Transverse colon (tissue), 4 donors: ENCODE data around the gene UTP20. TPM values are rescaled to one million over a fixed set of nuclear protein-coding genes. Genes with fewer than 3 reads are reported as not detected.

ENCODE experiments used
- DNase-seq: peaks from one replicate; pipeline ENCODE4 v3.0.0-alpha.2; 2019
- H3K27ac ChIP-seq, 4 donors: fragments of 200-600 bp; sonication (generic); 2 replicates each; pipeline ENCODE4 v1.5.1; 2016 to 2018; ENCODE audit warnings: inconsistent platforms in 4 of 4
- H3K27me3 ChIP-seq: fragments of 200-600 bp; sonication (generic); 2 replicates; pipeline ENCODE4 v1.5.1; 2017; ENCODE audit warnings: inconsistent platforms
- H3K36me3 ChIP-seq, 4 donors: fragments of 200-600 bp; sonication (generic); 2 replicates each; pipeline ENCODE4 v1.5.1; 2017 to 2019; ENCODE audit warnings: inconsistent platforms in 4 of 4
- H3K4me1 ChIP-seq, 4 donors: fragments of 200-600 bp; sonication (generic); 2 replicates each; pipeline ENCODE4 v1.5.1; 2017 to 2020; ENCODE audit warnings: inconsistent platforms in 4 of 4
- H3K4me3 ChIP-seq, 4 donors: fragments of 200-600 bp; sonication (generic); 1 replicate in 1 of 4; 2 replicates in 3 of 4; pipeline versions ENCODE4 v1.5.1 to v1.6.1; 2017 to 2019; ENCODE audit warnings: inconsistent platforms in 4 of 4
- H3K9me3 ChIP-seq, 2 donors: fragments of 200-600 bp; sonication (generic); 2 replicates each; pipeline ENCODE4 v1.5.1; 2017 to 2019; ENCODE audit warnings: inconsistent platforms in 2 of 2
- CTCF ChIP-seq, 5 experiments: fragments of 200-600 bp in 3 of 5; fragments of 450-650 bp in 2 of 5; sonication (generic) in 3 of 5; IDR thresholded peaks; 1 replicate in 2 of 5; 2 replicates in 3 of 5; pipeline ENCODE4 v1.5.1; 2016 to 2017; ENCODE audit warnings: antibody characterized with exemption in 5 of 5, inconsistent platforms in 3 of 5, mild to moderate bottlenecking in 2 of 5, moderate library complexity in 1 of 5
- EP300 ChIP-seq: sonication (generic); formaldehyde crosslinking; IDR thresholded peaks from one replicate; pipeline ENCODE4 v1.6.1; 2017; ENCODE audit warnings: antibody characterized with exemption, low read depth
- POLR2A ChIP-seq: fragments of 450-650 bp; IDR thresholded peaks from one replicate; pipeline ENCODE4 v1.6.1; 2016; ENCODE audit warnings: antibody characterized with exemption, mild to moderate bottlenecking, moderate library complexity
- POLR2AphosphoS5 ChIP-seq, 3 donors: sonication (generic); formaldehyde crosslinking; IDR thresholded peaks; one replicate each; pipeline ENCODE4 v1.6.1; 2016; ENCODE audit warnings: antibody characterized with exemption in 3 of 3
- WGBS, 2 donors: methylation state at CpG; one replicate each; pipeline ENCODE4 v1.1.5; 2018; ENCODE audit warnings: low coverage in 1 of 2; 5-methylcytosine and 5-hydroxymethylcytosine counted together
- in situ Hi-C, 4 donors: fragments of 200-750 bp; cut with MboI; loops; one replicate each; pipeline versions ENCODE4 v1.15.0 to v1.15.1; 2017; ENCODE audit warnings: low sequenced_read_pairs in 3 of 4, low pct_ligation_motif_present in 1 of 4, low pct_unique_long_range_greater_than_20kb in 1 of 4
- intact Hi-C: fragments of 100-400 bp; cut with DNase I; formaldehyde crosslinking; loops from one replicate; pipeline ENCODE4 v1.15.1; 2023; ENCODE audit warnings: low total_unique reads
- total RNA-seq, 4 donors: library from RNA; depleted of rRNA; stranded (reverse); fragments of >200 nt; gene quantifications; one replicate each; pipeline ENCODE4 v1.1.0, GENCODE V29; 2016

Gene UTP20
- total RNA-seq, 4 donors from 2014 or later: 5.2 to 11.0 (median 6.5) TPM

GRCh38 chr12:101256266-101256665 is 23.6 kb upstream of the UTP20 start:
- 75 to 84% methylated on average over 4 of the region's 4 CpGs for WGBS, 2 donors
- intact Hi-C loops: no loop called here
- no peak for DNase-seq

GRCh38 chr12:101257357-101257756 is 22.5 kb upstream of the UTP20 start:
- Histone ChIP-seq H3K9me3 (no peaks in the 10 kb centered on the region), H3K4me1 (no peaks in the 10 kb centered on the region), H3K27me3 (no peaks in the 10 kb centered on the region), H3K4me3 (no peak overlapping the region), H3K27ac (no peak overlapping the region), H3K36me3 (no peaks in the 10 kb centered on the region)
- DNase-seq: no peak
- intact Hi-C loops (no loop called here), in situ Hi-C loops (no loop called here)
- WGBS, 2 donors: 84 to 86% methylated on average over 3 to 4 of the region's 4 CpGs
- TF ChIP-seq EP300 (no peak), CTCF (IDR thresholded peaks at IDR 0.05) (no peak), POLR2A (no peak), POLR2AphosphoS5 (IDR thresholded peaks at IDR 0.05) (no peak)

More at GRCh38 chr12:101256266-101256665, 23.6 kb upstream of the UTP20 start:
- TF ChIP-seq CTCF (IDR thresholded peaks at IDR 0.05): no peak
- TF ChIP-seq POLR2A: no peak
- TF ChIP-seq POLR2AphosphoS5 (IDR thresholded peaks at IDR 0.05): no peak
- no peak for TF ChIP-seq EP300
- Histone ChIP-seq H3K4me3 (no peak overlapping the region), H3K9me3 (no peaks in the 10 kb centered on the region), H3K4me1 (no peaks in the 10 kb centered on the region), H3K27ac (no peak overlapping the region), H3K36me3 (no peaks in the 10 kb centered on the region), H3K27me3 (no peaks in the 10 kb centered on the region)
- in situ Hi-C loops: no loop called here

- H3K27ac ChIP-seq: no peak overlapping the region
- H3K4me3 ChIP-seq: no peak overlapping the region
- intact Hi-C loops: no loop called here
- H3K36me3 ChIP-seq: no peaks in the 10 kb centered on the region
- TF ChIP-seq CTCF (IDR thresholded peaks at IDR 0.05): no peak
- no peak for TF ChIP-seq EP300
- no peak for TF ChIP-seq POLR2A
- no peak for TF ChIP-seq POLR2AphosphoS5 (IDR thresholded peaks at IDR 0.05)
- H3K27me3 ChIP-seq: peaks cover 13% of the 10 kb centered on the region
- no peak for DNase-seq
- H3K4me1 ChIP-seq: no peaks in the 10 kb centered on the region
- in situ Hi-C loops: no loop called here
- no peaks in the 10 kb centered on the region for H3K9me3 ChIP-seq
These were observed 12.8 kb upstream of the UTP20 start for GRCh38 chr12:101267111-101267510.

GRCh38 chr12:101276433-101276832 is 3.5 kb upstream of the UTP20 start:
- 85% methylated on average over 1 of the region's 1 CpG; no CpG with 5 or more reads in 1 of the 2 donors for WGBS, 2 donors
- Histone ChIP-seq H3K4me3 (no peak overlapping the region), H3K9me3 (no peaks in the 10 kb centered on the region), H3K27ac (no peak overlapping the region), H3K4me1 (peaks cover 0 to 12% (median 4%) of the 10 kb centered on the region in 4 donors), H3K27me3 (no peaks in the 10 kb centered on the region), H3K36me3 (no peaks in the 10 kb centered on the region)
- no peak for DNase-seq
- intact Hi-C loops (no loop called here), in situ Hi-C loops (no loop called here)
- TF ChIP-seq EP300 (no peak), POLR2AphosphoS5 (IDR thresholded peaks at IDR 0.05) (no peak), POLR2A (no peak), CTCF (IDR thresholded peaks at IDR 0.05) (no peak)
